HG03108 (cell line): Measurements from ENCODE around the gene RPL36A.

Experiments used
- ATAC-seq: cut with Tn5 transposase; IDR thresholded peaks from one replicate; pipeline ENCODE4 v1.9.1; 2021; ENCODE audit warnings: moderate library complexity; ENCODE audit not compliant: unreplicated experiment

The RPL36A gene

GRCh38 chrX:101390664-101391525 is at the start of gene RPL36A:
RPL36A (plus strand) TSS chrX:101391011; CDS start chrX:101391044, 33 bp downstream.
- ATAC-seq = peak; percentile 76

- no peak for ATAC-seq
Measured at GRCh38 chrX:101347859-101348451, 42.9 kb upstream of the RPL36A start.

GRCh38 chrX:101348452-101349192 is 42.2 kb upstream of the RPL36A start, which contains the start of gene TIMM8A:
TIMM8A (minus strand) TSS chrX:101348742; CDS start chrX:101348664, 78 bp downstream.
- peak; percentile 98 for ATAC-seq

- ATAC-seq = no peak
Measured at GRCh38 chrX:101349193-101349562, 41.6 kb upstream of the RPL36A start.

- no peak for ATAC-seq
Measured at GRCh38 chrX:101357166-101357795, 33.5 kb upstream of the RPL36A start.

- no peak for ATAC-seq
Measured at GRCh38 chrX:101359966-101360365, 30.8 kb upstream of the RPL36A start.

GRCh38 chrX:101360390-101360789 is 30.4 kb upstream of the RPL36A start:
- no peak for ATAC-seq

GRCh38 chrX:101362116-101362515 is 28.7 kb upstream of the RPL36A start:
- ATAC-seq = no peak

- ATAC-seq = no peak
Measured at GRCh38 chrX:101362757-101363156, 28.1 kb upstream of the RPL36A start.

GRCh38 chrX:101365301-101365795 is 25.5 kb upstream of the RPL36A start:
- no peak for ATAC-seq

- ATAC-seq = no peak
Measured at GRCh38 chrX:101368800-101369199, 22.0 kb upstream of the RPL36A start.

GRCh38 chrX:101369687-101370086 is 21.1 kb upstream of the RPL36A start:
- ATAC-seq = no peak

GRCh38 chrX:101370888-101371504 is 19.8 kb upstream of the RPL36A start:
- ATAC-seq = peak; percentile 53

- no peak for ATAC-seq
Measured at GRCh38 chrX:101377547-101377946, 13.3 kb upstream of the RPL36A start.

GRCh38 chrX:101383679-101384205 is 7.1 kb upstream of the RPL36A start:
- ATAC-seq = peak; percentile 59

- no peak for ATAC-seq
Measured at GRCh38 chrX:101385026-101385684, 5.7 kb upstream of the RPL36A start.

GRCh38 chrX:101385795-101386541 is 4.8 kb upstream of the RPL36A start, which contains the start of gene BTK:
BTK (minus strand) TSS chrX:101386191; CDS start chrX:101375284, 10,907 bp downstream.
- peak; percentile 68 for ATAC-seq

- ATAC-seq = no peak
Measured at GRCh38 chrX:101386542-101386885, 4.3 kb upstream of the RPL36A start.

GRCh38 chrX:101388604-101389003 is 2.2 kb upstream of the RPL36A start:
- no peak for ATAC-seq
